ENCODE data around the gene ACAA1.
"Not testable (repeated sequence)": the region's sequence is repeated elsewhere in the genome, so short reads cannot be mapped to it uniquely, and the experiment has no call there.

Gene ACAA1

GRCh38 chr3:38136393-38136776 lies 542 bp downstream of the ACAA1 start:
- DNase-seq (ENCODE audit: low read depth in 1 of 2, low spot score in 1 of 2), result no peak

- not testable (repeated sequence) for DNase-seq (ENCODE audit: low read depth in 1 of 2, low spot score in 1 of 2)
These were observed 1.2 kb downstream of the ACAA1 start for GRCh38 chr3:38135621-38136277.

GRCh38 chr3:38134517-38135143 lies 2.3 kb downstream of the ACAA1 start:
- not testable (repeated sequence) for DNase-seq (ENCODE audit: low read depth in 1 of 2, low spot score in 1 of 2)

GRCh38 chr3:38133557-38134405 lies 3.1 kb downstream of the ACAA1 start:
- no peak for DNase-seq (ENCODE audit: low read depth in 1 of 2, low spot score in 1 of 2)

- DNase-seq (ENCODE audit: low read depth in 1 of 2, low spot score in 1 of 2), result no peak
These were observed 3.7 kb downstream of the ACAA1 start for GRCh38 chr3:38133209-38133556.

GRCh38 chr3:38131621-38132369 lies 5.1 kb downstream of the ACAA1 start:
- DNase-seq (ENCODE audit: low read depth in 1 of 2, low spot score in 1 of 2), result no peak

GRCh38 chr3:38130631-38131065 lies 6.3 kb downstream of the ACAA1 start:
- no peak for DNase-seq (ENCODE audit: low read depth in 1 of 2, low spot score in 1 of 2)

- DNase-seq (ENCODE audit: low read depth in 1 of 2, low spot score in 1 of 2), result no peak
These were observed 7.9 kb downstream of the ACAA1 start for GRCh38 chr3:38129058-38129457.

- no peak for DNase-seq (ENCODE audit: low read depth in 1 of 2, low spot score in 1 of 2)
These were observed 8.6 kb downstream of the ACAA1 start for GRCh38 chr3:38128303-38128655.

GRCh38 chr3:38127611-38128302 lies 9.2 kb downstream of the ACAA1 start:
- DNase-seq (ENCODE audit: low read depth in 1 of 2, low spot score in 1 of 2), result no peak

GRCh38 chr3:38126121-38126892 lies 10.6 kb downstream of the ACAA1 start:
- DNase-seq (ENCODE audit: low read depth in 1 of 2, low spot score in 1 of 2), result no peak

GRCh38 chr3:38125305-38126120 lies 11.4 kb downstream of the ACAA1 start:
- DNase-seq (ENCODE audit: low read depth in 1 of 2, low spot score in 1 of 2), result no peak

GRCh38 chr3:38124324-38125122 lies 12.4 kb downstream of the ACAA1 start:
- DNase-seq (ENCODE audit: low read depth in 1 of 2, low spot score in 1 of 2), result no peak

- DNase-seq (ENCODE audit: low read depth in 1 of 2, low spot score in 1 of 2), result no peak
These were observed 14.1 kb downstream of the ACAA1 start for GRCh38 chr3:38122712-38123290.

GRCh38 chr3:38121832-38122461 lies 15.0 kb downstream of the ACAA1 start:
- no peak for DNase-seq (ENCODE audit: low read depth in 1 of 2, low spot score in 1 of 2)

- no peak for DNase-seq (ENCODE audit: low read depth in 1 of 2, low spot score in 1 of 2)
These were observed 15.5 kb downstream of the ACAA1 start for GRCh38 chr3:38121451-38121831.

GRCh38 chr3:38120693-38121450 lies 16.1 kb downstream of the ACAA1 start:
- no peak for DNase-seq (ENCODE audit: low read depth in 1 of 2, low spot score in 1 of 2)
